ENCODE results near the gene IVD.
A peak's percentile ranks its signal among the peaks of the same experiment; 100 is the strongest.

The IVD gene

DNA sequence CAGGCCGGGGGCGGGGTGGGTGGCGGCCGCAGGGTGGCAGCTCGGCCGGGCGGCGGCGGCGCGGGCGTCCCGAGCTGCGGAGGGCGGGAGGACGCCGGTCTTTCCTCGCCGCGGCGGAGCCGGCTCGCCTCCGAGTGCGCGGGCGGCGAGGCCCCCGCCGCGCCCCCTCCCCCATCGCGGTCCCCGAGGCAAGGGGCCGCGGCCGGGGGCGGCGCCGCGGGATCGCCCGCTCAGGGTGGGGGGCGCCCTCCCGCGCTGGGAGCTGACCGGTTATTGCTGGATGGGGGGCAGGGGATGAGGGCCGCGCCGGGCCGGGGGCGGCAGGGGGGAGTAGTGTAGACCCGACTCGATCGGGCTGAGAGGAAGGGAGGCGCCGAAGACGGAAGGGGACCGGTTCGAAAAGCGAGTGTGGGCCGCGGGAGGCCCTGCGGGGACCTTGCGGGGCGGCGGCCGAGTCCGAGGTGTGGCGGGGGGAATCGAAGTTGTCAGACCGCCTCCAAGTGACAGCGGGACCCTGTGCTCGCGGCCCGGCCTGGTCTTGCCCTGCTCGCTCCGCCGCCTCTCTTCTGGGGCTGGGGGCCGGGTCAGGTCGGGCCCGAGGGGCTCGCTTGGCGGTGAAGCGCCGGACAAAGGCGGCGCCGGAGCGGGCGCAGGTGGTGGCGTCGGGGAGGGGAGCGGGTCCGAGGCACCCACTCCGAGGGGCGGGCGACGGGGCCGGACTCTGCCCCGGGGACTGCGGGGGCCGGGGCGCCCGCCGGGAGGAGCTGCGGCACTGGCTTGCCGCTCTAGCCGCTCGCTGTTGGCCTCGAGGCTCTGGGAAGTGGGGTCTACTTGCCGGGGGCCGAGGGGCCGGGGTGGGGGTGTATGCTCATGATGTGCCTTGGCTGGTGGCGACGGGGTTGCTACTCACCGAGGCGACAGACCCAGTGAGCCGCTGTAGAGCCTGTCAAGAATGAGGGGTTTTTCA is 36.3 kb downstream of the IVD start:
- TF ChIP-seq POLR2AphosphoS5 (IDR thresholded peaks at IDR 0.05; ENCODE audit: borderline replicate concordance, low read depth, low read length), result no peak
- TF ChIP-seq FOXP2 (optimal IDR thresholded peaks at IDR 0.05; ENCODE audit: control extremely low read depth, extremely low read length, insufficient read depth), result no peak
- TF ChIP-seq EZH2 (IDR thresholded peaks at IDR 0.05), result no peak
- Histone ChIP-seq H3K36me3 (ENCODE audit: insufficient read depth, low read length) (no peaks in the 10 kb centered on the region), H3K9ac (ENCODE audit: insufficient read length) (peak overlapping the region; percentile 78), H3K9me3 (ENCODE audit: low read depth, low read length) (no peaks in the 10 kb centered on the region), H3K27ac (no peak overlapping the region), H3K4me3 (peak overlapping the region; percentile 85)
- no peak for DNase-seq (ENCODE audit: low read depth, low spot score)

DNA sequence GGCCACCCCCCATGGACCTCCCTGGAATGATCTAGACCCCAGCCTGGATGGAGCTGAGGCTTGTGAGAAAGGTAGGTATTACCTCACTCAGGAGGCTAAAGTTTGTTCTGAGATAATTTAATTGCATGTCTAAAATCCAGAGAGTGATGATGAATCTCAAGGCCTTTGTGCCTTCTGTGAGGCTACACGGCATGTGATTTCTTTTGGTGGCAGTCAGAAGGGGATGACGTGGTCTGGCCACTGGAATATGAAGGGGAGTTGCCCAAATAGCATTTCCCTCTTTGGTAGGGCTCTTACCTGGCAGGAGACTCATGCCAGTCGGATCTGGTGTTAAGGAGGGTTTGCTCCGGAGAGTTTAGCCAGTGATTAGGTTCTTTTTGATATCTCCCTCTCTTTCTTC is 37.7 kb downstream of the IVD start:
- H3K27ac ChIP-seq, result no peak overlapping the region
- no peak for DNase-seq (ENCODE audit: low read depth, low spot score)
- H3K9ac ChIP-seq (ENCODE audit: insufficient read length), result no peak overlapping the region
- H3K4me3 ChIP-seq, result peak overlapping the region; percentile 85; the same call in 1 of the 2 replicates
- TF ChIP-seq FOXP2 (optimal IDR thresholded peaks at IDR 0.05; ENCODE audit: control extremely low read depth, extremely low read length, insufficient read depth) (no peak), EZH2 (IDR thresholded peaks at IDR 0.05) (no peak), POLR2AphosphoS5 (IDR thresholded peaks at IDR 0.05; ENCODE audit: borderline replicate concordance, low read depth, low read length) (no peak)
- no peaks in the 10 kb centered on the region for H3K9me3 ChIP-seq (ENCODE audit: low read depth, low read length)
- no peaks in the 10 kb centered on the region for H3K36me3 ChIP-seq (ENCODE audit: insufficient read depth, low read length)

DNA sequence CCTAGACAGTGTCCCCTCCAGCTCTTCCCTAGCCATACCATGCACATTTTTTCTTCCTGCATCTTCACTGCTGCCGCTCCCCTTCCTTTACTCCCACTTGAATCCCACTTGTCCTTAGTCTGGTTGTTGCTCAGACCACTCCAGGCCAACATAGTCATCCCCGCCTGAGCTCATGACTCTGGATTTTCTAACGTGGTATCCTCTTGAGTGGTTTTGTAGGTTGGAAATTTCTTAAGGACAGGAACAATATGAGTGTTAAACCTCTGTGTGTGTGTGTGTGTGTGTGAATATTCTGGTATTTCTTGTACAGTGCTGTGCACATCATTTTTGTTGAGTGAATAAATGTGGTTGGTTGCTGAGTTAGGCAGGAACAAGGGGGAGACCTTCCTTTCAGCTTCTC is 38.3 kb downstream of the IVD start:
- no peak overlapping the region for H3K27ac ChIP-seq
- no peaks in the 10 kb centered on the region for H3K9me3 ChIP-seq (ENCODE audit: low read depth, low read length)
- no peak overlapping the region for H3K4me3 ChIP-seq
- TF ChIP-seq EZH2 (IDR thresholded peaks at IDR 0.05) (no peak), FOXP2 (optimal IDR thresholded peaks at IDR 0.05; ENCODE audit: control extremely low read depth, extremely low read length, insufficient read depth) (no peak), POLR2AphosphoS5 (IDR thresholded peaks at IDR 0.05; ENCODE audit: borderline replicate concordance, low read depth, low read length) (no peak)
- no peak for DNase-seq (ENCODE audit: low read depth, low spot score)
- H3K36me3 ChIP-seq (ENCODE audit: insufficient read depth, low read length), result no peaks in the 10 kb centered on the region
- H3K9ac ChIP-seq (ENCODE audit: insufficient read length), result no peak overlapping the region

DNA sequence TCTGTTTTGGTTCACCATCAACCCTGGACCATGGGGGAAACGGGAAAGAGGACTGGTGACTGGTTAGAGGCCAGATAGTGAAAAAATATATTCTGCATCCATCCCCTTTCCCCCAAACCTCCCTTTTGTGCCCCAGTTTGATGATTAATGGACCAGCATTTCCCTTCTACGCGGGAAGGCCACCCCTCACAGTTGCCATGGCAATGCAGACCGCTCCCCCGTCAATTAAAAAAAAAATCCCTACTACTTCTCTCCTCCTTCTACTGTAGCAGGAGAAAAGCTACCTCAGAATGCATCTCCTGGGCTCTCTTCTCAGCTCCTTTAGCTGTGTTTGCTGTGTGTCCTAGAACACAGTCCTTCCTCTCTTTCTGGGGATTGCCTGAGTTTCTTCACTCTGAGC is 39.1 kb downstream of the IVD start:
- no peaks in the 10 kb centered on the region for H3K9me3 ChIP-seq (ENCODE audit: low read depth, low read length)
- H3K4me3 ChIP-seq, result no peak overlapping the region
- H3K36me3 ChIP-seq (ENCODE audit: insufficient read depth, low read length), result no peaks in the 10 kb centered on the region
- DNase-seq (ENCODE audit: low read depth, low spot score), result no peak
- no peak overlapping the region for H3K9ac ChIP-seq (ENCODE audit: insufficient read length)
- no peak for TF ChIP-seq POLR2AphosphoS5 (IDR thresholded peaks at IDR 0.05; ENCODE audit: borderline replicate concordance, low read depth, low read length)
- TF ChIP-seq EZH2 (IDR thresholded peaks at IDR 0.05), result no peak
- no peak for TF ChIP-seq FOXP2 (optimal IDR thresholded peaks at IDR 0.05; ENCODE audit: control extremely low read depth, extremely low read length, insufficient read depth)
- H3K27ac ChIP-seq, result no peak overlapping the region

DNA sequence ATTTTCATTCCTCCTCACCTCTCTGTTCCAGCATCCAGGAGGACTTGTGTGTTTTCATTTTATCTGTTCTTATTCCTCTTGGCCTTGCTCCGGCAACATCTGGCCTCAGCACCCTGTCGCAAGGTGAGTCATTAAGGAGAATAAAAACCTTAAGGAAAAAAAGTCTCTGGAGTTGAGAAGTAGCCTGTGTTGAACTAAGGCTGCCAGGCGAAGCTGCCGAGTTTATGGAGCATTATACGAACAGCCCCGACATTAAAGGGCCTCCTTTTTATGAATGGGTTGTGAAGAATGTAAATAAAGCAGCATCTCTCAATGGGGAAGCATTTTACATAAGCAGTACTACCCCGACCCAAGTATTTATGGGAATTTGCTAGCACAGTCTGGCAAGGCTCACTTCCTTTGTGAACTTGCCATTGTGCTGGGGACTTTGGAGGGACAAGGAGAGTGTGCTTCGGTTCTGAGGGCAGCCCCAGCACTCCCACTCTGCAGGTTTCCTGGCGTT is 39.9 kb downstream of the IVD start:
- Histone ChIP-seq H3K9ac (ENCODE audit: insufficient read length) (no peak overlapping the region), H3K27ac (0 out of 2 replicates have a peak overlapping the region, but pooled peaks have one; percentile 11), H3K4me3 (no peak overlapping the region), H3K9me3 (ENCODE audit: low read depth, low read length) (no peaks in the 10 kb centered on the region), H3K36me3 (ENCODE audit: insufficient read depth, low read length) (no peaks in the 10 kb centered on the region)
- TF ChIP-seq EZH2 (IDR thresholded peaks at IDR 0.05) (no peak), POLR2AphosphoS5 (IDR thresholded peaks at IDR 0.05; ENCODE audit: borderline replicate concordance, low read depth, low read length) (no peak), FOXP2 (optimal IDR thresholded peaks at IDR 0.05; ENCODE audit: control extremely low read depth, extremely low read length, insufficient read depth) (no peak)
- DNase-seq (ENCODE audit: low read depth, low spot score), result no peak

DNA sequence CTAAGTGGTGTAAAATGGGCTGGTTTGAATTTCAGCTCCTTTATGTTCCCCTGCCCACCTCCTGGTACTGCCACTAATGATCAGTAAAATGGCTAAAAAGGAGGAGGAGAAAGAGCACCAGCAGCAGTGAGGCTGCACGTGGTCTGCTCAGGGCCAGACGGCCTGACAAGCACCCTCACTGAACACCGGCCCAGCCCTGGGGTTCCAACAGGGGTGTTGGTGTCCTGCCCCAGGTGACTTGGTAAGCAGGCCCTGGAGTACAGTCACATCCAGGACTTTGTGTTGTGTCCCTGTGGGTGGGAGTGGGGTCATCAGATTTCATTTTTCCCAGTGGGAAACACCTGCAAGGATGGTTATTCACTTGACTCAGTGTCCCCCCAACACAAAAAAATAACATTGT is 40.5 kb downstream of the IVD start:
- TF ChIP-seq FOXP2 (optimal IDR thresholded peaks at IDR 0.05; ENCODE audit: control extremely low read depth, extremely low read length, insufficient read depth), result no peak
- TF ChIP-seq POLR2AphosphoS5 (IDR thresholded peaks at IDR 0.05; ENCODE audit: borderline replicate concordance, low read depth, low read length), result no peak
- TF ChIP-seq EZH2 (IDR thresholded peaks at IDR 0.05), result no peak
- no peak for DNase-seq (ENCODE audit: low read depth, low spot score)
- no peaks in the 10 kb centered on the region for H3K9me3 ChIP-seq (ENCODE audit: low read depth, low read length)

DNA sequence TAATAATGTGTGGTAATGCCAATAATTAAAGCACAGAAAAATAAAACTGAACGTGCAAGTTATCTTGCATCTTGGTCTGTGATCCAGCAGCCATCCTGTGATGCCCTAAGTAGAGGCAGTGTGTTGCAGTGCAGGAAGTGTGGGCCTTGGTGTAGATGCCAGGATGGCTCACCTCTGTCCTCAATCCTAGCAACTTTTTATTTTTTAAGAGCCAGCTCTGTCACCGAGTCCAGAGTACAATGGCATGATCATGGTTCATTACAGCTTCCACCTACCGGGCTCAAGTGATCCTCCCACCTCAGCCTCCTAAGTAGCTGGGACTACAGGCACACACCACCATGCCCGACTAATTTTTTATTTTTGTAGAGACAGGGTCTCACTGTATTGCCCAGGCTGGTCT is 42.8 kb downstream of the IVD start:
- no peaks in the 10 kb centered on the region for H3K36me3 ChIP-seq (ENCODE audit: insufficient read depth, low read length)
- TF ChIP-seq POLR2AphosphoS5 (IDR thresholded peaks at IDR 0.05; ENCODE audit: borderline replicate concordance, low read depth, low read length) (no peak), EZH2 (IDR thresholded peaks at IDR 0.05) (no peak), FOXP2 (optimal IDR thresholded peaks at IDR 0.05; ENCODE audit: control extremely low read depth, extremely low read length, insufficient read depth) (no peak)
- H3K4me3 ChIP-seq, result no peak overlapping the region
- H3K9me3 ChIP-seq (ENCODE audit: low read depth, low read length), result no peaks in the 10 kb centered on the region
- H3K9ac ChIP-seq (ENCODE audit: insufficient read length), result no peak overlapping the region
- no peak overlapping the region for H3K27ac ChIP-seq
- no peak for DNase-seq (ENCODE audit: low read depth, low spot score)

More for the DNA sequence above, 40.5 kb downstream of the IVD start:
- Histone ChIP-seq H3K4me3 (no peak overlapping the region), H3K36me3 (ENCODE audit: insufficient read depth, low read length) (no peaks in the 10 kb centered on the region), H3K27ac (no peak overlapping the region), H3K9ac (ENCODE audit: insufficient read length) (no peak overlapping the region)

DNA sequence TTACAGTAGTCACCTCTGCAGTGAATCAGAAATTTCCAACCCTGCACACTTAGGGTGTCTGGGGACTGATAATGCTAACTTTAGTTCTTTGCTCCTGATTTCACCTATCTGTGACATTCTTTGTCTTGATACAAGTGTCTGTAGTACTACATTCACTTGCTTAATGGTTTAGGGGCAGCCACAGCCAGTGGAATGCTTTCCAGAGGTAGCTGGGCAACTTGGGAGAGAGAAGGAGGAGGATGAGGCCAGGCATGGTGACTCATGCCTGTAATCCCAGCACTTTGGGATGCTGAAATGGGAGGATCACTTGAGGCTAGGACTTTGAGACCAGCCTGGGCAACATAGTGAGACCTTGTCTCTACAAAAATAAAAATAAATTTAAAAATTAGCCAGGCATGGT is 43.7 kb downstream of the IVD start:
- no peak for TF ChIP-seq POLR2AphosphoS5 (IDR thresholded peaks at IDR 0.05; ENCODE audit: borderline replicate concordance, low read depth, low read length)
- TF ChIP-seq FOXP2 (optimal IDR thresholded peaks at IDR 0.05; ENCODE audit: control extremely low read depth, extremely low read length, insufficient read depth), result no peak
- TF ChIP-seq EZH2 (IDR thresholded peaks at IDR 0.05), result no peak
- Histone ChIP-seq H3K4me3 (no peak overlapping the region), H3K9me3 (ENCODE audit: low read depth, low read length) (no peaks in the 10 kb centered on the region), H3K27ac (no peak overlapping the region), H3K9ac (ENCODE audit: insufficient read length) (no peak overlapping the region), H3K36me3 (ENCODE audit: insufficient read depth, low read length) (no peaks in the 10 kb centered on the region)
- no peak for DNase-seq (ENCODE audit: low read depth, low spot score)
